GM21390 (cell line): ENCODE results near the gene PCBD1.

Experiments used
- ATAC-seq: cut with Tn5 transposase; IDR thresholded peaks from one replicate; pipeline ENCODE4 v1.9.1; 2021; ENCODE audit not compliant: unreplicated experiment

Gene PCBD1

DNA sequence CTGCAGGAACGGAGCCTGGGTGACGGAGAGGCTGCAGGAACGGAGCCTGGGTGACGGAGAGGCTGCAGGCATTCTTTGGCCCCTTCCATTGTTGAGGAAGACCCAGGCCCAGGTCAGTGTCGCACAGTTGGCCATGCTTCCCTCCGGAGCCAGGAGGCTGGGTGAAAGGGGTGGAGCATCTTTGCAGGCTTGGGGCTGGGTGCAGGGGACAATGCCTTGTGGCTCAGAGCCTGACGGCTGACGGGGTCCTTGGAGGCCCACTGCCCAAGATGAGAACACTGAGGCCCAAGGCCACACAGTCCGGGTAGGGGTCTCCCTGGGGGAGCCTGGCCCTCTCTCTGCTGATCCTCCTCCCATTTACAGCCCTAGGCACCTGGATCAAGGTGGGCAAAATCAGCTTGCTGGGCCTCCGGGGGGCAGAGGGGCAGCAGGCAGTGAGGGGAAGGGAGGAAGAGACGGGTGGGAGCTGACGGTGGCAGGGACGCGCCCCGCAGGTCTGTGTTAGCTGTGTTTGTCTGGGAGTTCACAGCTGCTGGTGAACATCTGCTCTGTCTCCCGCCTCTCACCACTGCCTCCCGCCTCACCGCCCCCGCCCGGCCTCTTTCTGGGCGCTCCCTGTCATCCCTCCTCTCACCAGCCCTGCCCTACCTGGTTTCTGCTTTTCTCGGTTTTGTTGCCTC lies 30.6 kb upstream of the PCBD1 start:
- ATAC-seq: no peak

DNA sequence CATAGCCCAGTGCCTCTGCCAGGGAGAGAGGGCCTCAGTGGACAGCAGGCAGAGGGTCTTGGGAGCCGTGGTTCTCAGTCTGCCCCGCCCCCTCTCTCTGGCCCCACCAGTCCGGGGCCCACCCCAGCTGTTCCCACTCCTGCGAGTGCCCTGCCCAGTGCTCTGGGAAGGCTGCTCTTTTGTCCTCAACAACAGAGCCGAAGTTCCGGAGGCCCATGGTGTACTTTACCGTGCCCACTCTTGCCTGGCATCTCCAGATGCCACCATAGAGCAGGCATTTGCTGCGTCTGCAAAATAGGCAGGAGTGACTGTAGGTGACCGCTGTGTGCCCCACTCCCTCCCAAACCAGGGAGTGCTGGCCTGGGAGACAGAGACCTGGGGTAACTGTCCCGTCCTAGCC lies 29.3 kb upstream of the PCBD1 start:
- no peak for ATAC-seq

GRCh38 chr10:70917226-70917625 lies 28.9 kb upstream of the PCBD1 start:
- ATAC-seq: no peak

GRCh38 chr10:70916241-70916640 lies 27.9 kb upstream of the PCBD1 start:
- ATAC-seq: no peak

- no peak for ATAC-seq
Observed at GRCh38 chr10:70915806-70916205, 27.4 kb upstream of the PCBD1 start.

GRCh38 chr10:70915206-70915605 lies 26.8 kb upstream of the PCBD1 start:
- ATAC-seq: no peak

DNA sequence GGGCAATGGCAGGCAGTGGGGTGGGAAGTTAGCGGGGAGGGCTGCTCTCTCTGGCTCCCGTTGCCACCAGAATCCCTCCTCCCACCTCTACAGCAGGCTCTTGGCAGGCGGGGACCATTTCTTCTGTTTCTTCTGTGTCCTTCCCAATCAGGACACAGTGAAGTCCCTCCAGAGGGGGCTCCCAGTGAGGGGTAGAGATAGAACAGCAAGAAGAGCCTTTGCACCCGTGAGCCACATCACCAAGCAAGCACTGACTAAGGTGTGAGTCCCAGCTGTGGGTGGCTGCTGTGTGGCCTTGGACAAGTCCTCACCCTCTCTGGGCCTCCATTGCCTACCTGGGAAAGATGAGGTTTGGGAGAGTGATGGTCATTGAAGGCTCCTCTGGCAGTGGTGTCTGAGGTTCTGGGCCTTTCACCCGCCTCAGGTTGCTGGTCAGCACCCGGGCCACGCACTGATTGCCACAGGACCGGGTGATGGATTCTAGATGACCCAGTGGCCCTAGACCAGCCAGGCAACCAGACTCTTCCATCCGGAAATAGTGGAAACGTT lies 26.0 kb upstream of the PCBD1 start:
- no peak for ATAC-seq

DNA sequence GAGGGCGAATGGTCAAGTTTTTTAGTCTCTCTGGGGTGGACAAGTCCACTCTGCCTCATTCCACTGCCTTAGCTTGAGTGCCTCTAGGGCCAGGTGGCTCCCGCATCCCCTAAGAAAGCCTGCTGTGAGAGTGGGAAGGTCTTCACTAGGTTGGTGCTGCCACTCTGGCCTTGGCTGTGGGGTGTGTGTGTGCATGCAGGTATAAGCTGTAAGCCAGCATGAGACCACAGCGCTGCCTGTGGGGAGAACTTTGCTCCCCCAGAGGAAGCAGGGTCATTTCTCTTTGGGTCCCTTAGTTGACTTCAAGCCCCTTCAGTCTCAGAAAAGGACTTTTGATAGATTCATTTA lies 25.5 kb upstream of the PCBD1 start:
- ATAC-seq: no peak

DNA sequence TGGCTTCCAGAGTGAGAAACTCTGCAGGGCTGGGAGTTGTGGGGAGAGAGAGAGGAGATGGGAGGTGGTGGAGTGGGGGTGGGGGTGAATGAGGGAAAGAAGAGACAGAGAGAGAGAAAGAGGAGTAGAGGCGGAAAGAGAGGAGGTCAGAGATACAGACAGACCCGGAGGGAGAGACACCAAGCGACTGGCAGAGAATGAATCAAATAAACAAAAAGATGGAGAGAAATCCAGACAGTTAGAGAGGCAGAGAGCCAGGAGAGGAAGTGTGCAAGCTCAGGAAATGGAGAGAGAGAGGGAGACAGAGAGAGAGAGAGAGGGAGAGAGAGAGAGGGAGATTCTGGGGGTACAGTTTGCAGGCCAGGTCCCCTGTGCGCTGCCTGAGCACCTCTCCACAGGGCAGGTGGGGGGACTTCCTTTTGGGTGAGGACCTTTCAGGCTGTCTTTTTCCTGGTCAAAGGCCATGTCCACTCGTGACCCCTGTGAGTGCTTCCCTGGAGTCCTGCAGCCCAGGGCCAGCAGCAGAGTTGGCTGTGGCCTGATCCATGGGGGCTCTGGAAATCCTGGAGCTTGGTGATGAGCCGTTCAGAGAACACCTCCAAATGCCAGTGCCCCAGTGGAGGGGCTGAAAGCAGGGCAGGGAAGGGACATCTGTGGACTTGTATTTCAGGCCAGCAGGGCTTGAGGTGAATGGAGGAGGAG lies 25.0 kb upstream of the PCBD1 start:
- ATAC-seq: no peak

- ATAC-seq: no peak
Observed at GRCh38 chr10:70912556-70912955, 24.2 kb upstream of the PCBD1 start.

DNA sequence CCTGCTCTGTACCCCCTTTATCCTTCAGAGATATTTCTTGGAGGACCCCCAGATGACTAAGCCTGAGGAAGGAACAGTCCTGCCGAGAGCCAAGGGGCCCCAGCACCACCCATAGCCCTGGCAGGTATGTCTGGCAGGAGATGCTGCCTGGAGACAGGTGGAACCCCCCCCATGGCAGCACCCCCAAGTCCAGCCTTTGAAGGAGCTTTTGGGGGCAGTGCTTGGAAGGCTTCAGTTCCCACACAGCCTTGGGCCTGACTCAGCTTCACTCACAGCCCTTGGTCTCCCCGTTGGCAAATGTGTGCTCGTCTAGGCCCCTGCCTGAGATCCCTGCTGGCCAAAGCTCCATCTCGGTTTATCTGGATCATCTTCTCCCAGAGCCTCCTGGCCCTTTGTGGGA lies 23.0 kb upstream of the PCBD1 start:
- no peak for ATAC-seq

DNA sequence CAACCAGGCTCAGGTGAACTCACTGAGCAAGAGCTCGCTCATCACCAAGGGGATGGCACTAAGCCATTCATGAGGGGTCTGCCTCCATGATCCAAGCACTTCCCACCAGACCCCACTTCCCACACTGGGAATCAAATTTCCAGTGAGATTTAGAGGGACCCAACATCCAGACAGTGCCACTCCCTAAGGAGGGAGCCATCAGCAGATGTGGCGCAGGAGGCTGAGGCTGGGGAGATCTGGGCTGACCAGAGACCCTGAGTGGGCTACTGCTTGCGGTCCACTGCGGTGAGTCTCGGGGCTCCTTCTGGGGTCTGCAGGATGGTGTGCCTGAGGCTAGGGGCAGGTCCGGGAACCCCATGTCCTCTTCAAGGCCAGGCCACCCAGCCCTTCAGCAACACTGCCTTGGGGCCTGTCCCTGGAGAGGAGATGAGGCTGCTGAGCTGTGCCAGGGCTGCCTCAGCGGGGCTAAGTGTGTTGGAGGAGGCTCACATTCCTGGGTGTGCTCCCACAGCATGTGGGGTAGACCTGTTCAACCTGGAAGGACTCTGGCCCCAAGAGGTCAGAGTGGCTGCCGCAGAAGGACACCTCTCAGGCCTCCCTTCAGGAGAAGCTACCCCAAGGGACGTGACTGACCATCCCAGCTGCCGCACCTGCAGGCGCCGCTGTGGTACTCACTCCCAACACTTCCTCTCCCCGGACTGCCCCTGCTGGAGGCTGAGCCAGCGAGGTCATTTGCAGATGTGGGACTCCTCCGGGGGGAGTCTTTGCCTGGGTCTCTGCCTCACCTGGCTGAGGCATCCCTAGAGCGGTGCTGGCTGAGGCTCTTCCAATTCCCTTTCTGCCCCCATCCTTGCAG lies 22.3 kb upstream of the PCBD1 start:
- ATAC-seq: no peak

- no peak for ATAC-seq
Observed at GRCh38 chr10:70909326-70909935, 21.1 kb upstream of the PCBD1 start.

GRCh38 chr10:70908406-70909296 lies 20.3 kb upstream of the PCBD1 start:
- ATAC-seq: no peak

DNA sequence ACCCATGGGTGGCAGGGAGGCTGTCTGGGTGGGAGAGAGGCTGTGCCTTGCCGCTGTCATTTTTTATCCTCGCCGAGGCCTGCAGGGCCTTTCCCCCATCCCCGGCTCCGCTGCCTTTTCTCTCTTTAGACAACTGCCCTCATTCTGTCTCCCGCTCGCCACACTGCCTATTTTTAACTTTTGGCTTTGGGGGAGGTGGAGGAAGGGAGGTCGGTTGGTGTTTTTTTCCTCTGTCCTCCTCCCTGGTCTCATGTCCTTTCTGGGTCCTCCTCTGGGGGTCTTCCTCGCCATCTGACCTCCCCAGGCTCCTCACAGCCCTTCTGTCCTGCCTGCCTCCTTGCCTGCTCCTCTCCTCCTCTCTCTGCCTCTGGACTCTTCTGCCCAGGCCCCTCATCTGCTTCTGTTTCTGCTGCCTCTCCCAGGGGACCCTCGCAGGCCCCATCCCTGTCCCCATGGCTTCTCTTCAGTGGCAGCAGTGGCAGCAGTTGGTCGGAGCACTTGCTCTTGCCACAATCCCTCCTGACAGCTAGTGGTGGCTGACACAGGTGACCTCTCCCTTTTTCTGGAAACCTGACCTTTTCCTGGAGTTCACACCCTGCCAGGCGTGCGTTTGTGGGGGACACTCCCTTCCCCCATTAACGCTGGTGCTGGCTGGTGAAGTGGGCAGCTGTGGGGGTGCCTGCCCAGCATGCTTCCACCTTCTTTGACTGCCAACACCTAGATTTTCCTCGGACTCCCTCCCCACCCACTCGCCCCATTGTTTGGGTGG lies 19.5 kb upstream of the PCBD1 start:
- no peak for ATAC-seq

- no peak for ATAC-seq
Observed at GRCh38 chr10:70906953-70907636, 18.7 kb upstream of the PCBD1 start.

DNA sequence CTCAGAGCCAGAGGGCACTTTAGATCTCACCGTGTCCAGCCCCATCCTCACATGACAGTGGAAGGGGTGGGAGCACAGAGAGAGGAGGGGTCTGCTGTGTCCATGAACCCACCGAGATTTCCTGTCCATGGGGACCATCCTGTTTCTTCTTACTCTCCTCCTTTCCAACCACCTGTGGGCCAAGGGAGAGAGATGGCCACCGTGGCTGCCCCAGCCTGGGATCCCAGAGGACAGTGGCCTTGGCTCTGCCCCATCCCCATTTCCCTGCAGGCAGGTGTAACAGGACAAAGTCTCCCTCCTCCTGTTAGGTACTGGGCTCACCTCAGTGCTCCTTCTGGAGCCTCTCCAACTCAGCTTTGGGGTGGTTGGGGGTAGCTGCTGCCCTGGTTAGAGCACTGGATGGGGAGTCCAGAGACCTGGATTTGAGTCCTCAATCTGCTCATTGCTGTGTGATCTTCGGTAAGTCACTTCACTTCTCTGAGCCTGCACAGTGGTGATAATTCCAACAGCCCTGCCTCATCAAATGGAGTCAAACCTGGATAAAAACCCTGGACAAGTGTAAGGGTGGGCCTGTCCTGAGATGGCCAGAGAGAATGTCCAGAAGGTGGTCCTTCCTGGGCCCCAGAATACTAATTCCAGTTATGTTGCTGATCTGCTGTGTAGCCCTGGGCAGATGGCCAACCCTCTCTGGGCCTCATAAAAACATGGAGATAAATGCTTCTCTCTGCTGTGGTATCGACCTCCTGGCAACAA lies 17.8 kb upstream of the PCBD1 start:
- ATAC-seq: no peak
